GM18858 (cell line): ENCODE data around the gene CENPL.
"Not testable (repeated sequence)": the region's sequence is repeated elsewhere in the genome, so short reads cannot be mapped to it uniquely, and the experiment has no call there.

Source experiments
- ATAC-seq: cut with Tn5 transposase; IDR thresholded peaks from one replicate; pipeline ENCODE4 v1.9.1; 2021; ENCODE audit not compliant: unreplicated experiment

Gene CENPL

DNA sequence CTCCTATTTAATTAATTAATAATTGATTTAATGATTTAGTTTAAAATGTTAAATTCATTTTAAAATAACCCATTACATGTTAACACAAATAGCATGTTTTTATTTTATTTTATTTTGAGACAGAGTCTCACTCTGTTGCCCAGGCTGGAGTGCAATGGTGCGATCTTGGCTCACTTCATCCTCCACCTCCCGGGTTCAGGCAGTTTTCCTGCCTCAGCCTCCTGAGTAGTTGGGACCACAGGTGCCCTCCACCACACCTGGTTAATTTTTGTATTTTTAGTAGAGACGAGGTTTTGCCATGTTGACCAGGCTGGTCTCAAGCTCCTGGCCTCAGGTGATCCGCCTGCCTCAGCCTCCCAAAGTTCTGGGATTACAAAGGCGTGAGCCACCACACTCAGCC, 34.9 kb upstream of the CENPL start:
- ATAC-seq: not testable (repeated sequence)

GRCh38 chr1:173857363-173857917, 32.8 kb upstream of the CENPL start:
- no peak for ATAC-seq

- ATAC-seq: no peak
Observed at GRCh38 chr1:173856903-173857302, 32.2 kb upstream of the CENPL start.

DNA sequence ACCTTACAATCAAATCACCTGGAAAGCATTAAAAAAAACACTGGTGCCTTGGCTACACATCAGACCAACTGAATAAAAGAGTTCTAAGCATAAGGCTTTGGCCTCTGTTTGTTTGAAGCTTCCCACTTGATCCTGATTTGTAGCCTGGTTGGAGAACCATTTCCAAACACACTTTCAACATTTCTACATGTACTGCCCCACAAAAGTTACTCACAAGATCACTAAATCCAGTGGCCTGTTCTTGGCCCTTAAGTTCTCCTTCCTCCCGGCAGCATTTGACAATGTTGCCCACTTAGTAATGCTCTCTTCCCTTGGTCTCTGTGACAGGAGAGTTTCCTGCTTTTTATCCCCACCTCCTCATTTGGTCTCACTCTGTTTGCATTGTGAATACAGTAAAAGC, 31.3 kb upstream of the CENPL start:
- no peak for ATAC-seq

DNA sequence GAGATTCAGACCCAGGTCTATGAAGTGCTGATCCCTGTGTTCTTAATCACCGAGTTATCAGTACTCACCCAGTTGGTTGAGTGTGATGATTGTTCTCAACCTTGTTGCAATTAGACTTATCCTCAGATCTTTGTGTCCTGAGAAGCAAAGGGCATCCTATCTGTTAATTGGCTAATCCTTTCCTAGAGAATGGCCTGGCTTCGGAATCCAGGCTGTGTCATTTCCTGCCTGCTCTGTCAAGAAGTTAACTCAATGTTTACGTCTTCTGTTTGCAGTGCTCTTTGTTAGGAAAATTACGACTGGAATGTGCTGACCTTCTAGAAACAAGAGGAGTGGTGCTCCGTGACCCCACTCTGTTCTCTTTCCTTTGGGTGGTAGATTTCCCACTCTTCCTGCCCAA, 28.4 kb upstream of the CENPL start:
- ATAC-seq: no peak

DNA sequence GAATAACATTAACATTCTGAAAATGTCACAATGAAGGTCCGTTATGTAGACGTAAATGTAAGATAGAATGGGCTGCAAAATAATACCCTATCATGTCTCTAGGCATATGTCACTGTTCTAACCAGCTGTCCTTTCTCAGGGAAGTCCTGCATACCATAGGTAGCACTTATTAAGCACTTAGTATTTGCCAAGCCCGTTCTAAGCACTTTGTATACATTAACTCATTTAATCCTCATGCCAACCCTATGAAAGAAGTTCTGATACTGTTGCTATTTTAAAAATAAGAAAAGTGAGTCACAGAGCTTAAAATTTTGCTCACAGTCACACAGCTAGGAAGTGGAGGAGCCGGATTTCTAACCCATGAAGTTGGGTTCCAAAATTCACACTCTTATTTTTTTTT, 27.4 kb upstream of the CENPL start:
- no peak for ATAC-seq

DNA sequence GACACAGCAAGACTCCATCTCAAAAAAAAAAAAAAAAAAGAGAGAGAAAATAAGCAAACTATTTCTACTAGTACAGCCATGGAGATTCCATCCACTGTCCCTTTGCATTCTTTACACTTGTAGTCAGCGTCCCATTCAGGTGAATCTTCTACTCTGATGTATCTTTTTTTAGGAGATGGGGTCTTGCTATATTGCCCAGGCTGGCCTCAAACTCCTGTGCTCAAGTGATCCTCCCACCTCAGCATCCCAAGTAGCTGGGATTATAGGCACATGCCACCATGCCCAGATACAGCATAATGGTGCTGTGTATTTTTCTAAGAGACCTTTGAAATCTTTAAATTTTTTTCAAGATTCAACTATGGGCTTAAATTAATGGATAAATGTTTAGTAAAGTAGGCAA, 8.1 kb upstream of the CENPL start:
- ATAC-seq: no peak

DNA sequence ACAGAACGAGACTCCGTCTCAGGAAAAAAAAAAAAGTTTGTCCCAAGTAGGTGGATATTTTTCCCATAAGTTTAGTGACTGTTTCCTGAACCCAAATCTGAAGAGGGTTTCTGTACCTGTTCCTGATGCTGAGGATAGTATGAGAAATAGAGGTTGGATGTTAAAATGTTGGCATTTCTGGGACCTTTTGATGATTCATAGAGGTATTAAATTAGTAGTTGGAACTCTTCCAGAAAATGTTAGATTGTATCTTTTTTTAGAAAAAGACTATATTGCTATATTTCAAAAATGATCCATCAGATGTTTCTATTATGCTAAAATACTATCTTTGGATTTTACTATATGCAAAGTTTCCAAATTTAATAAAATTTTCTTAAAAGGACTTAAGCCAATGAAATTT, 2.9 kb upstream of the CENPL start:
- ATAC-seq: no peak

- ATAC-seq: peak; percentile 35
Observed at GRCh38 chr1:173823781-173824314, 835 bp downstream of the CENPL start.

DNA sequence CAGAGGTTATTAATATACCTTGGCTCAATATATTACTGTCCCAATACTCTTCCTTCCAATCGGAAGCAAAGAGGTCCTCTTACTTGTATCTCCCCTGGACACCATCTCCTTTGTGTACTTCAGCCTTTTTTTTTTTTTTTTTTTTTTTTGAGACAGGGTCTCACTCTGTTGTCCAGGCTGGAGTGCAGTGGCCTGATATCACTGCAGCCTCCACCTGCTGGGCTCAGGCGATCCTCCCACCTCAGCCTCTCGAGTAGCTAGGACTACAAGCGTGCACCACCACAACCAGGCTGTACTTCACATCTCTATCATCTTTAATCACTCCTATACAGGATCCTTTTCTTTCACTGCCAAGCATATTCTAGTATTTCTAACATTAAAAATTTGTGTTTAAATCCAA, 3.0 kb downstream of the CENPL start:
- ATAC-seq: no peak

DNA sequence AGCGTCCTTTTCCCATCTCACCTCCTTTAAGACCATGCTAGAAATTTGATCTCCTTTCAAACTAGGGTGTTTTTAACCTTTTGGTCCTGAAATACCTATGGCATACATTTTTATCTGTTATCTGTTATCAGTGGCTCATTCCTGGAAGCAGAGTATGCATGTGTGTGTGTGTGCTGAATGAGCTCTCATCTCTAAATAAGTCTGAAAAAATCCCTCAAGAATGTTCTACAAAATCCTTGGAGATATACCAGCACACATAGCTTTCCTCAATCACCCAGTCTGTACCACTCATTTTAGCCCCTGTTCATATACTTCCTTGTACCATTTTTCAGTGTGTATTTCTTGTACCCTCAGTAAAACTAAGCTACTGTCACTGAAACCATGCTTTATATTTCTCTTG, 6.2 kb downstream of the CENPL start:
- ATAC-seq: no peak

DNA sequence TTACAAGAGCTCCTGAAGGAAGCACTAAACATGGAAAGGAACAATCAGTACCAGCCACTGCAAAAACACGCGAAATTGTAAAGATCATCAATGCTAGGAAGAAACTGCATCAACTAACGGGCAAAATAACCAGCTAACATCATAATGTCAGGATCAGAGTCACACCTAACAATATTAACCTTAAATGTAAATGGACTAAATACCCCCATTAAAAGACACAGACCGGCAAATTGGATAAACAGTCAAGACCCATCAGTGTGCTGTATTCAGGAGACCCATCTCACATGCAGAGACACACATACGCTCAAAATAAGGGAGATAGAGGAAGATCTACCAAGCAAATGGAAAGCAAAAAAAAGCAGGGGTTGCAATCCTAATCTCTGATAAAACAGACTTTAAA, 11.0 kb downstream of the CENPL start:
- not testable (repeated sequence) for ATAC-seq

- no peak for ATAC-seq
Observed at GRCh38 chr1:173802961-173803360, 21.7 kb downstream of the CENPL start.

DNA sequence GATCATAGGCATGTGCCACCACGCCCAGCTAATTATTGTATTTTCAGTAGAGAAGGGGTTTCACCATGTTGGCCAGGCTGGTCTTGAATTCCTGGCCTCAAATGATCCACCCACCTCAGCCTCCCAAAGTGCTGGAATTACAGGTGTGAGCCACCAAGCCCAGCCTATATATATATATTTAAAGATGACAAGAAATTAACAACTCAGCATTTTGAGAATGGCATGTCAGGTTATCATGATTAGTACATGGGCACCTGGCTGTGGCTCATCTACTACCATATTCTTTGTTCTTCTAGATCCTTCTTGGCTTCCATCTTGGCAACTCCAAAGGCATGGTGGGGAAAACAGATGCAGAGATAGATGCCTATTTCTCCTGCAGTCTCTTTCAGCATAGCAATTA, 24.7 kb downstream of the CENPL start:
- ATAC-seq: not testable (repeated sequence)

DNA sequence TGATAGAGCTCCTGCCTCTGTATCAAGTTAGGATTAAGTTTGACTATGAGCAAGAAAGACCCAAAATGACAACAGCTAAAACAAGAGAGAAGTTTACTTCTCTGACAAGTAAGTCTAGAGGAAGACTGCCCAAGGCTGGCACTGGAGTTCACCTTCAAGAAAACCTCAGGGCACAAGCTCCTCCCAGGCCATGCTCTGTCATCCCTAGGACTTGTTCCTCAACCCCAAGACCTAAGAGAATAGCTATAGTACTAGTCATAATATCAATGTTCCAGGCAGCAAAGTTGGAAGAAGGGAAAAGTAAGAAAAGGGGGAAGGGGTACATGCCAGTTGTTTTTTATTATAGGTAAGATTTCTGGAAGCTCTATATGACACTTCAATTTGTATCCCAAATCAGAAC, 26.6 kb downstream of the CENPL start:
- ATAC-seq: no peak

- no peak for ATAC-seq
Observed at GRCh38 chr1:173789841-173790240, 34.8 kb downstream of the CENPL start.

GRCh38 chr1:173784997-173785396, 39.7 kb downstream of the CENPL start:
- ATAC-seq: no peak

- ATAC-seq: no peak
Observed at GRCh38 chr1:173779936-173780335, 44.7 kb downstream of the CENPL start.

- no peak for ATAC-seq
Observed at GRCh38 chr1:173775578-173776226, 49.0 kb downstream of the CENPL start.

DNA sequence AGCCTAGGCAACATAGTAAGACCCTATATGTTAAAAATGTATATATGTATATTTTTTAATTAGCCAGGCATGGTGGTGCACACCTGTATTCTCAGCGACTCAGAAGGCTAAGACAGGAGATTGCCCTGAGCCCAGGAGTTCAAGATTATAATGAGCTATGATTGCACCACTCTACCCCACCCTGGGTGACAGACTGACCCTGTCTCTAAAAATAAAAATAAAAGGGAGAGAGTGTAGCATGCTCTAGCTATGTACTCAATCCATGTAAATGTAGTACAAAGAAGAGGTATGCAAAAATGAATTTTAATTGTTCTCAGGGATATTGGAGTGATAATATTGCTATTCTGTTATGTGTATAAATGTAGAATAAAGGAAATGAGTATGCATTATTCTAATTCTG, 53.1 kb downstream of the CENPL start:
- ATAC-seq: no peak

- ATAC-seq: not testable (repeated sequence)
Observed at GRCh38 chr1:173770330-173770729, 54.4 kb downstream of the CENPL start.

- no peak for ATAC-seq
Observed at GRCh38 chr1:173768827-173769226, 55.9 kb downstream of the CENPL start.

- ATAC-seq: no peak
Observed at GRCh38 chr1:173768206-173768605, 56.5 kb downstream of the CENPL start.
